Karpas-422 (cell line): ENCODE results near the gene TYROBP. TPM values are rescaled to one million over a fixed set of nuclear protein-coding genes. Genes with fewer than 3 reads are reported as not detected.

Source experiments
- DNase-seq: peaks from one replicate; pipeline ENCODE4 v3.0.0-alpha.2; 2015
- H2AFZ ChIP-seq: fragments of 200-600 bp; sonication (generic); 2 replicates; pipeline ENCODE4 v1.6.1; 2014; ENCODE audit warnings: antibody characterized with exemption, low read length, mixed read lengths
- H3K27ac ChIP-seq: fragments of 200-600 bp; sonication (generic); 2 replicates; pipeline ENCODE4 v1.5.1; 2014; ENCODE audit warnings: mild to moderate bottlenecking, low read length, moderate library complexity
- H3K27me3 ChIP-seq: fragments of 200-600 bp; sonication (generic); 2 replicates; pipeline ENCODE4 v1.6.1; 2014; ENCODE audit warnings: low read length, mixed read lengths
- H3K36me3 ChIP-seq: fragments of 200-600 bp; sonication (generic); 2 replicates; pipeline ENCODE4 v1.6.1; 2014; ENCODE audit warnings: low read length, mixed read lengths; ENCODE audit not compliant: insufficient read depth
- H3K4me1 ChIP-seq: fragments of 200-600 bp; sonication (generic); 2 replicates; pipeline ENCODE4 v1.6.1; 2014; ENCODE audit warnings: mild to moderate bottlenecking, low read length, mixed read lengths
- H3K4me2 ChIP-seq: fragments of 200-600 bp; sonication (generic); 2 replicates; pipeline ENCODE4 v1.6.1; 2014; ENCODE audit warnings: low read length, low read depth, mild to moderate bottlenecking; ENCODE audit not compliant: poor library complexity, severe bottlenecking
- H3K4me3 ChIP-seq: fragments of 200-600 bp; sonication (generic); 2 replicates; pipeline ENCODE4 v1.5.1; 2014; ENCODE audit warnings: mild to moderate bottlenecking, antibody characterized with exemption, low read length, mixed read lengths
- H3K79me2 ChIP-seq: fragments of 200-600 bp; sonication (generic); 2 replicates; pipeline ENCODE4 v1.6.1; 2014; ENCODE audit warnings: mild to moderate bottlenecking, low read length, mixed read lengths
- H3K9ac ChIP-seq: fragments of 200-600 bp; sonication (generic); 2 replicates; pipeline ENCODE4 v1.6.0; 2014; ENCODE audit warnings: low read length
- H3K9me2 ChIP-seq: fragments of 200-600 bp; sonication (generic), shearing (Covaris generic); replicated peaks from 2 replicates; pipeline ENCODE4 v1.6.0; 2014; ENCODE audit warnings: mild to moderate bottlenecking, low read length, moderate library complexity; ENCODE audit not compliant: insufficient read depth
- H3K9me3 ChIP-seq: fragments of 300-700, 200-600 bp; sonication (generic); 2 replicates; pipeline ENCODE4 v1.6.1; 2014; ENCODE audit warnings: low read length, mixed read lengths
- H4K20me1 ChIP-seq: fragments of 200-600 bp; sonication (generic); 2 replicates; pipeline ENCODE4 v1.6.1; 2014; ENCODE audit warnings: mild to moderate bottlenecking, antibody characterized with exemption, low read length, low read depth; ENCODE audit not compliant: insufficient read depth
- total RNA-seq: library from RNA; depleted of rRNA; stranded (reverse); fragments of >200 nt; shearing (Covaris generic); gene quantifications from 2 replicates; pipeline ENCODE4 v1.2.3, GENCODE V29; 2014; ENCODE audit warnings: low replicate concordance

Gene TYROBP
- total RNA-seq, 1 experiment from 2014 or later, result not detected

- no peak for DNase-seq
- peaks cover 9% of the 10 kb centered on the region for H3K4me1 ChIP-seq
- H3K27ac ChIP-seq, result no peak overlapping the region
- no peak overlapping the region for H3K4me2 ChIP-seq
- no peak overlapping the region for H3K4me3 ChIP-seq
- H3K36me3 ChIP-seq, result no peaks in the 10 kb centered on the region
- H4K20me1 ChIP-seq, result no peaks in the 10 kb centered on the region
- no peaks in the 10 kb centered on the region for H3K27me3 ChIP-seq
- no peaks in the 10 kb centered on the region for H3K9me2 ChIP-seq
- no peak overlapping the region for H3K9ac ChIP-seq
- H3K79me2 ChIP-seq, result no peaks in the 10 kb centered on the region
- no peaks in the 10 kb centered on the region for H3K9me3 ChIP-seq
- no peak overlapping the region for H2AFZ ChIP-seq
Measured at GRCh38 chr19:35883882-35884281, 24.2 kb downstream of the TYROBP start.

- peak; percentile 88 for DNase-seq
- Histone ChIP-seq H3K4me2 (peak overlapping the region; percentile 39), H3K27ac (no peak overlapping the region), H3K4me1 (peaks cover 9% of the 10 kb centered on the region), H3K27me3 (no peaks in the 10 kb centered on the region), H3K9me3 (no peaks in the 10 kb centered on the region), H4K20me1 (no peaks in the 10 kb centered on the region), H3K9ac (0 out of 2 replicates have a peak overlapping the region, but pooled peaks have one; percentile 6), H3K9me2 (no peaks in the 10 kb centered on the region), H3K4me3 (no peak overlapping the region), H3K79me2 (no peaks in the 10 kb centered on the region), H3K36me3 (no peaks in the 10 kb centered on the region), H2AFZ (no peak overlapping the region)
Measured at GRCh38 chr19:35882114-35882832, 25.8 kb downstream of the TYROBP start.

GRCh38 chr19:35879770-35880317 is 28.3 kb downstream of the TYROBP start:
- no peaks in the 10 kb centered on the region for H3K9me3 ChIP-seq
- no peaks in the 10 kb centered on the region for H3K36me3 ChIP-seq
- H2AFZ ChIP-seq, result no peak overlapping the region
- no peaks in the 10 kb centered on the region for H3K79me2 ChIP-seq
- peak; percentile 96 for DNase-seq
- H3K27ac ChIP-seq, result no peak overlapping the region
- H3K27me3 ChIP-seq, result no peaks in the 10 kb centered on the region
- no peak overlapping the region for H3K4me3 ChIP-seq
- H4K20me1 ChIP-seq, result no peaks in the 10 kb centered on the region
- peaks cover 9% of the 10 kb centered on the region for H3K4me1 ChIP-seq
- no peak overlapping the region for H3K4me2 ChIP-seq
- no peak overlapping the region for H3K9ac ChIP-seq
- no peaks in the 10 kb centered on the region for H3K9me2 ChIP-seq

- Histone ChIP-seq H3K27me3 (no peaks in the 10 kb centered on the region), H3K4me3 (no peak overlapping the region), H3K9me3 (no peaks in the 10 kb centered on the region), H2AFZ (no peak overlapping the region), H3K79me2 (no peaks in the 10 kb centered on the region), H3K9ac (no peak overlapping the region), H3K27ac (no peak overlapping the region), H4K20me1 (no peaks in the 10 kb centered on the region), H3K36me3 (no peaks in the 10 kb centered on the region), H3K9me2 (no peaks in the 10 kb centered on the region), H3K4me1 (peaks cover 9% of the 10 kb centered on the region), H3K4me2 (no peak overlapping the region)
- no peak for DNase-seq
Measured at GRCh38 chr19:35879068-35879467, 29.0 kb downstream of the TYROBP start.

GRCh38 chr19:35874392-35874930 is 33.6 kb downstream of the TYROBP start:
- Histone ChIP-seq H3K9me2 (no peaks in the 10 kb centered on the region), H3K27ac (no peak overlapping the region), H2AFZ (no peak overlapping the region), H4K20me1 (no peaks in the 10 kb centered on the region), H3K4me1 (peaks cover 8% of the 10 kb centered on the region), H3K9ac (no peak overlapping the region), H3K79me2 (no peaks in the 10 kb centered on the region), H3K4me3 (no peak overlapping the region), H3K9me3 (no peaks in the 10 kb centered on the region), H3K27me3 (no peaks in the 10 kb centered on the region), H3K4me2 (no peak overlapping the region), H3K36me3 (no peaks in the 10 kb centered on the region)
- DNase-seq, result no peak

GRCh38 chr19:35872180-35872579 is 35.9 kb downstream of the TYROBP start:
- H3K9ac ChIP-seq, result no peak overlapping the region
- no peak overlapping the region for H2AFZ ChIP-seq
- no peak overlapping the region for H3K4me3 ChIP-seq
- no peaks in the 10 kb centered on the region for H3K36me3 ChIP-seq
- H3K4me1 ChIP-seq, result peaks cover 21% of the 10 kb centered on the region
- H3K27me3 ChIP-seq, result no peaks in the 10 kb centered on the region
- peak; percentile 50 for DNase-seq
- H3K27ac ChIP-seq, result no peak overlapping the region
- no peaks in the 10 kb centered on the region for H4K20me1 ChIP-seq
- H3K4me2 ChIP-seq, result no peak overlapping the region
- H3K79me2 ChIP-seq, result no peaks in the 10 kb centered on the region
- H3K9me2 ChIP-seq, result no peaks in the 10 kb centered on the region
- no peaks in the 10 kb centered on the region for H3K9me3 ChIP-seq

- H3K36me3 ChIP-seq, result no peaks in the 10 kb centered on the region
- no peak overlapping the region for H3K27ac ChIP-seq
- H3K9ac ChIP-seq, result no peak overlapping the region
- H3K4me1 ChIP-seq, result peaks cover 21% of the 10 kb centered on the region
- H3K9me2 ChIP-seq, result no peaks in the 10 kb centered on the region
- H3K4me2 ChIP-seq, result no peak overlapping the region
- no peaks in the 10 kb centered on the region for H3K79me2 ChIP-seq
- DNase-seq, result no peak
- no peak overlapping the region for H2AFZ ChIP-seq
- no peaks in the 10 kb centered on the region for H3K27me3 ChIP-seq
- no peaks in the 10 kb centered on the region for H4K20me1 ChIP-seq
- H3K4me3 ChIP-seq, result no peak overlapping the region
- H3K9me3 ChIP-seq, result no peaks in the 10 kb centered on the region
Measured at GRCh38 chr19:35871611-35872010, 36.5 kb downstream of the TYROBP start.

- Histone ChIP-seq H3K36me3 (no peaks in the 10 kb centered on the region), H4K20me1 (no peaks in the 10 kb centered on the region), H3K4me1 (peaks cover 21% of the 10 kb centered on the region), H3K9ac (no peak overlapping the region), H3K27ac (no peak overlapping the region), H3K27me3 (no peaks in the 10 kb centered on the region), H3K4me2 (no peak overlapping the region), H3K4me3 (no peak overlapping the region), H3K79me2 (no peaks in the 10 kb centered on the region), H2AFZ (no peak overlapping the region), H3K9me2 (no peaks in the 10 kb centered on the region), H3K9me3 (no peaks in the 10 kb centered on the region)
- DNase-seq, result no peak
Measured at GRCh38 chr19:35870798-35871197, 37.3 kb downstream of the TYROBP start.
